ENCODE data around the gene C20orf141.

C20orf141 gene

DNA sequence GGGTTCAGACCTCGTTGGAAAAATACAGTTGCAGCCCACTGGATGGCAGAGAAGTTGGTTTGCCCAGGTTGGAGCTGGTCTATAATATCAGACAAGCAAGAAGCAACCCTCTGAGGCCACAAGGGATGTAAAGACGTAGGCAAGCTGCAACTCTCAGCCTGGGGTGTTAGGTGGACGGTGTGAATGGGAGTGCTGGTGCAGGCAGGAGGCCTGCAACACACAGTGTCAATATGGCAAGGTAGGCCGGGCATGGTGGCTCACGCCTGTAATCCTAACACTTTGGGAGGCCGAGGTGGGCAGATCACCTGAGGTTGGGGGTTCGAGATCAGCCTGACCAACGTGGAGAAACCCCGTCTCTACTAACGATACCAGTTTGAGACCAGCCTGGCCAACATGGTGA is 36.3 kb downstream of the C20orf141 start:
- no peak for DNase-seq

DNA sequence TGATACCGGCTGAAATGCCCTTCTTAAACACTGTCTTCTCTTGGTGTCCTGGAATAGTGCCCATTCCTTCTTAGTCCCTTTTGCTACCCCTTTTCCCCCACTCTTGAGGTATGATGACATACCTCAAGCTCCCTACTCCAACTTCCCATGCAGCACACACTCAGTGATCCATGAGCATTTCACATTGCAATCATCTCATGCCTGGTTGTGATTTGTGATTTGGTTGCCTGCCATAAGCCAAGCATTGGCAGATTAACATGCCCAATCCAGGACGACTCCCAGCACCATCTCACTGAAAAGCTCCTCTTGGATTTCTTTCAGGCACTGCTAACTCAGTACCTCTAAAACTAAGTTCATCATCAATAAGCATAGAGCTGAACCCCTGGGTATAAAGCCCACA is 43.8 kb downstream of the C20orf141 start:
- DNase-seq = no peak

DNA sequence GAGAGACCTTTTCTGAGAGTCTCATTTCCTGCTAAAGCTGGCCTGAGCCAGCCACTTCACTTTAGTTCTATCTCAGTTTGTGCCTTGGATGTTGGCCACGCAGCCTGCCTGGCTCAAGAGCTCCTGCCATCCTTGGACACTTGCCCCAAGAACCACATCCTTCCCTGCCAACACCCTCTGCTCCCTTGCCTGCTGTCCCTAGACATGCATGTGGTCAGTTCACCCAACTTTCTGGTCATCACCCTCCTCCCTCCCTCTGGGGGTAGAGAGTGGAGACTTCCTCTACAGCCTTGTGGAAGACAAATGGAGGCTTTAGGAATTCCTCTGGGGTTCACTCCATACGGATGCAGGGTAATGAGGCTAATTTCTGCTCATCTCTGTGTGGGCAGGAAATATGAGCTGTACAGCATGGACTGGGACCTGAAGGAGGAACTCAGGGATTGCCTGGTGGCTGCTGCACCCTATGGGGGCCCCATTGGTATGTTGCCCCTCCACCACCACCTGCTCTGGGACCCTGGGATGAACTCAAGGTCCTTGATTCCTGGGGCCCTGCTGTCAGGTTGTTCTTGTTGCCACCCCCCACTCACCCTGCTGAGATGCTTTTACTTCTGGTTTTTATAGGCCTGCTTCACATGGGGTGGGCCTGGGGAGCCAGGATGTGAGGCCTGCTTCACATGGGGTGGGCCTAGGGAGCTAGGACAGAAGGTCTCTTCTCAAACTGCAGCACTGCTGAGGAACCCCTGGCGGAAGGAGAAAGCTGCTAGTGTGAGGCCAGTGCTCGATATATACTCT is 44.7 kb downstream of the C20orf141 start:
- DNase-seq = no peak

- DNase-seq = no peak
Observed at GRCh38 chr20:2864626-2865025, 49.8 kb downstream of the C20orf141 start.

- DNase-seq = no peak
Observed at GRCh38 chr20:2865101-2865500, 50.3 kb downstream of the C20orf141 start.
